ENCODE results near the gene ZBED2.
A peak's percentile ranks its signal among the peaks of the same experiment; 100 is the strongest.
"Not testable (repeated sequence)": the region's sequence is repeated elsewhere in the genome, so short reads cannot be mapped to it uniquely, and the experiment has no call there.

The ZBED2 gene

GRCh38 chr3:111571282-111571681 is 23.9 kb downstream of the ZBED2 start:
- no peak for DNase-seq (ENCODE audit: low spot score)

- DNase-seq (ENCODE audit: low spot score): no peak
Observed at GRCh38 chr3:111570404-111571030, 24.6 kb downstream of the ZBED2 start.

GRCh38 chr3:111568911-111569310 is 26.2 kb downstream of the ZBED2 start:
- no peak for DNase-seq (ENCODE audit: low spot score)

GRCh38 chr3:111568355-111568754 is 26.8 kb downstream of the ZBED2 start:
- no peak for DNase-seq (ENCODE audit: low spot score)

GRCh38 chr3:111566844-111567243 is 28.3 kb downstream of the ZBED2 start:
- no peak for DNase-seq (ENCODE audit: low spot score)

- DNase-seq (ENCODE audit: low spot score): not testable (repeated sequence)
Observed at GRCh38 chr3:111561902-111562301, 33.2 kb downstream of the ZBED2 start.

- no peak for DNase-seq (ENCODE audit: low spot score)
Observed at GRCh38 chr3:111548756-111549155, 46.4 kb downstream of the ZBED2 start.

GRCh38 chr3:111548092-111548491 is 47.1 kb downstream of the ZBED2 start:
- DNase-seq (ENCODE audit: low spot score): peak; percentile 16

GRCh38 chr3:111547631-111548030 is 47.5 kb downstream of the ZBED2 start:
- DNase-seq (ENCODE audit: low spot score): peak; percentile 24

- no peak for DNase-seq (ENCODE audit: low spot score)
Observed at GRCh38 chr3:111545349-111545748, 49.8 kb downstream of the ZBED2 start.
